K562 (cell line): ENCODE data around the gene KASH5. TPM values are rescaled to one million over a fixed set of nuclear protein-coding genes. Genes with fewer than 3 reads are reported as not detected.
A peak's percentile ranks its signal among the peaks of the same experiment; 100 is the strongest.

Experiments used
- BRF2 ChIP-seq: IDR thresholded peaks from 3 replicates; pipeline ENCODE4 v1.6.1; 2011; ENCODE audit warnings: borderline replicate concordance, mild to moderate bottlenecking; ENCODE audit not compliant: insufficient read length, insufficient read depth
- CHD7 ChIP-seq: fragments of 200-600 bp; sonication (generic); IDR thresholded peaks from one replicate; pipeline ENCODE4 v1.6.1; 2012; ENCODE audit warnings: mild to moderate bottlenecking, low read depth, low read length, inconsistent platforms
- HDAC1 ChIP-seq, 2 experiments: fragments of 450-650 bp; IDR thresholded peaks; 2 replicates each; pipeline ENCODE4 v1.6.1; 2016 to 2017; ENCODE audit warnings: inconsistent platforms in 1 of 2, mild to moderate bottlenecking in 1 of 2, moderate library complexity in 1 of 2
- KAT2B ChIP-seq: IDR thresholded peaks from one replicate; pipeline ENCODE4 v1.6.1; 2012; ENCODE audit warnings: low read depth, mild to moderate bottlenecking, control low read depth, inconsistent platforms, low read length, moderate library complexity
- NEUROD1 ChIP-seq: fragments of 150-350 bp; IDR thresholded peaks from 2 replicates; pipeline ENCODE4 v1.6.1; 2014; ENCODE audit warnings: borderline replicate concordance, low read length, low read depth; ENCODE audit not compliant: partially characterized antibody
- PHB ChIP-seq: fragments of 250-450 bp; sonication (Bioruptor Pico); IDR thresholded peaks from 2 replicates; pipeline ENCODE4 v1.5.0; 2021
- YY1 ChIP-seq, 3 experiments: IDR thresholded peaks; 2 replicates each; pipeline ENCODE4 v1.6.1; 2011; ENCODE audit warnings: low read length in 2 of 3, mild to moderate bottlenecking in 2 of 3, moderate library complexity in 2 of 3, borderline replicate concordance in 1 of 3, control low read depth in 1 of 3, low read depth in 1 of 3; ENCODE audit not compliant: insufficient read depth in 3 of 3, insufficient replicate concordance in 2 of 3, control insufficient read depth in 1 of 3, insufficient read length in 1 of 3; ENCODE audit errors: extremely low read depth in 1 of 3
- ZBTB5 ChIP-seq: fragments of 450-650 bp; IDR thresholded peaks from 2 replicates; pipeline ENCODE4 v1.6.1; 2017; ENCODE audit warnings: antibody characterized with exemption
- polyA plus RNA-seq, 8 experiments: library from polyadenylated mRNA; depleted of rRNA in 4 of 8; stranded (reverse) in 5 of 8; unstranded in 3 of 8; fragments of >200 nt; fragmentation: Nextera tagmentation in 2 of 8; fragmentation: Illumina TruSeq in 1 of 8; extraction: Ambion mirVana in 2 of 8; extraction: Trizol in 1 of 8; gene quantifications; 2 replicates each; pipeline versions ENCODE4 v1.2.1 to v1.2.3, GENCODE V29; 2011 to 2014; ENCODE audit warnings: inconsistent platforms in 1 of 8, missing spikeins in 1 of 8
- total RNA-seq, 7 experiments: library from RNA; depleted of rRNA in 6 of 7; stranded (reverse); fragments of >200 nt in 6 of 7; fragmentation: Illumina TruSeq in 2 of 7; extraction: Trizol in 2 of 7; gene quantifications; 2 replicates each; pipeline versions ENCODE4 v1.2.1 to v1.2.3, GENCODE V29; 2011 to 2021; ENCODE audit warnings: low replicate concordance in 1 of 7

Gene KASH5
- total and polyA plus RNA-seq, 9 of the 15 experiments (the other 6 are each of a cell fraction or from before 2014, with no cell fraction given): 0.07 to 0.84 (median 0.34) TPM; not detected in 1

GRCh38 chr19:49423071-49423984 lies 35.3 kb downstream of the KASH5 start, which contains the start of gene PTH2 (continued):
- TF ChIP-seq BRF2 (no peak), HDAC1 (IDR thresholded peaks at IDR 0.05) (peak in 1 of 2 experiments; percentile 85; a peak in 2 of 4 replicates), ZBTB5 (no peak), CHD7 (no peak), NEUROD1 (no peak), KAT2B (no peak), PHB (CRISPR knock-in tag) (no peak), YY1 (IDR thresholded peaks at IDR 0.05; ENCODE audit: borderline replicate concordance in 1 of 3, control insufficient read depth in 1 of 3, extremely low read depth in 1 of 3, insufficient read depth in 3 of 3, insufficient read length in 1 of 3, insufficient replicate concordance in 2 of 3, low read depth in 1 of 3, low read length in 2 of 3) (no peak)
